Measurements from ENCODE around the gene ACSF2. TPM values are rescaled to one million over a fixed set of nuclear protein-coding genes. Genes with fewer than 3 reads are reported as not detected.

The ACSF2 gene
- total RNA-seq, 1 donor from 2014 or later, result 22.5 TPM

DNA sequence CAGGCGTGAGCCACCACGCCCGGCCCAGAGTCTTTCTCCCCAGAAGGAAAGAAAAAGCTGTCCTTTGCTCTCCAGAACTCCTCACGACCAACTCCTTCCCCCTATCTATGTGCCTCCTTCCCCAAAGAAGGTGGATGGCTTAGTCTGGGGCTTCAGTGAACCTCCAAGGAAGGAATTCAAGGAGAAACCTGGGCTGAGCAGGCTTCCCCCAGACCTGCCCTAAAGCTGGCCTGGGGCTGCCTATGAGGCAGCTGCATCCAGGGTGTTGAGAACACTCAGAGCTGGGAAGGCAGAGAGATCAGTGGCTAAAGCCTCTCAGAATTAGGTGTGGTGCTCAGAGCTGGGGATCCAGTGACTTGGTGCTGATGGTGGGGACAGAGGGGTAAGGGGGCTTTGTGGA lies 3.8 kb downstream of the ACSF2 start:
- intact Hi-C loops (cut with micrococcal nuclease), result no loop called here
- no peak for DNase-seq
- no peak for ATAC-seq

DNA sequence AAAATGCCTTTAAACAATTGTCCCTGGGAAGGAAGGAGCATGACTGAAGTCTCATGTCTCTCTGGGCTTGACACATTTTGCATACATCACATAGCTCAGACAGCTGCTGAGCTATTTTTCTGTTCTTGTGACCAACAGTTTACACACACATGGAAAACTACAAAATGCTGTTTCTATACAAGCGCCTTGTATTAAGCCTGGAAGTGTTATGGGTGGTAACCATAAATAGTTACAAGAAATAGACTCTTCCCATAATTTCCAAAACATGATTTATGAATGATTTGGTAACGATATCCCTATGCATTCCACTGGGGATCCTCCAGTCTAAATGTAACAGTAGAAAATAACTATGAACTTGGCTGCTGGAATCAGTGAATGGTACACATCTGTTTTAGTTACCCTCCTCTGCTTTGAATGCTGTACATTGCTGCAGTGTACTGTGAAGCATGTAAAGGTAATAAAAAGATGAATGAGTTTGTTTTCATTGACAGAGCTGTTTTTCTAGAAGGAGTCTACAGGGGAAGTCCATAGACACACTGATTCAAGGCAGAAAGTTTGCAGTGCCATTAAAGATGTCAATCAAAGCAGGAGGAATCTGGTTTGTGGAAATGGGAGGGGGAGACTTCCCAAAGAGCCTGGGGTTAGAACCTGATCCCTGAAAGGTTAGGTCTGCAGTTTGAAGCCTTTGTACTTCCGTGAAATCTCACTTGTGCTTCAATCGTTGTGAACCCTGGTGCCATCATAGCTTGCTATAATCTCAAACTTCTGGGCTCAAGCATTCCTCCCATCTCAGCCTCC lies 5.0 kb downstream of the ACSF2 start:
- intact Hi-C loops (cut with micrococcal nuclease), result no loop called here
- DNase-seq (no peak), ATAC-seq (no peak)

- ATAC-seq, result no peak
- DNase-seq, result no peak
- intact Hi-C loops (cut with micrococcal nuclease), result no loop called here
Measured at GRCh38 chr17:50432125-50432762, 6.2 kb downstream of the ACSF2 start.

- ATAC-seq (no peak), DNase-seq (no peak)
- intact Hi-C loops (cut with micrococcal nuclease), result no loop called here
Measured at GRCh38 chr17:50437409-50437808, 11.4 kb downstream of the ACSF2 start.

DNA sequence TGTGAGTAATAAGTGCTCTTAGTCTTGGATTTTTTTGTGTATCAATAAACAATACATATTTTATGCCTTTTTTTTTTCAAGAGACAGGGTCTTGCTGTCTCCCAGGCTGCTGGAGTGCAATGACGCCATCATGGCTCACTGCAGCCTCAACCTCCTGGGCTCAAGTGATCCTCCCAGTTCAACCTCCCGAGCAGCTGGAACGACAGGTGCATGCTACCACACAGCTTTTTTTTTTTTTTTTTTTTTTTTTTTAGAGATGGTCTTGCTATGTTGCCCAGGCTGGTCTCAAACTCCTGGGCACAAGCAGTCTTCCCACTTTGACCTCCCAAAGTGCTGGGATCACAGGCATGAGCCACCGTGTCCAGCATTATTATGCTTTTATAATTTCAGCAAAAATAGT lies 13.0 kb downstream of the ACSF2 start:
- intact Hi-C loops (cut with micrococcal nuclease), result no loop called here
- ATAC-seq, result no peak

GRCh38 chr17:50440172-50440837 lies 14.3 kb downstream of the ACSF2 start:
- ATAC-seq, result no peak
- no peak for DNase-seq
- intact Hi-C loops (cut with micrococcal nuclease), result no loop called here

More for the DNA sequence above, 13.0 kb downstream of the ACSF2 start:
- DNase-seq, result no peak

DNA sequence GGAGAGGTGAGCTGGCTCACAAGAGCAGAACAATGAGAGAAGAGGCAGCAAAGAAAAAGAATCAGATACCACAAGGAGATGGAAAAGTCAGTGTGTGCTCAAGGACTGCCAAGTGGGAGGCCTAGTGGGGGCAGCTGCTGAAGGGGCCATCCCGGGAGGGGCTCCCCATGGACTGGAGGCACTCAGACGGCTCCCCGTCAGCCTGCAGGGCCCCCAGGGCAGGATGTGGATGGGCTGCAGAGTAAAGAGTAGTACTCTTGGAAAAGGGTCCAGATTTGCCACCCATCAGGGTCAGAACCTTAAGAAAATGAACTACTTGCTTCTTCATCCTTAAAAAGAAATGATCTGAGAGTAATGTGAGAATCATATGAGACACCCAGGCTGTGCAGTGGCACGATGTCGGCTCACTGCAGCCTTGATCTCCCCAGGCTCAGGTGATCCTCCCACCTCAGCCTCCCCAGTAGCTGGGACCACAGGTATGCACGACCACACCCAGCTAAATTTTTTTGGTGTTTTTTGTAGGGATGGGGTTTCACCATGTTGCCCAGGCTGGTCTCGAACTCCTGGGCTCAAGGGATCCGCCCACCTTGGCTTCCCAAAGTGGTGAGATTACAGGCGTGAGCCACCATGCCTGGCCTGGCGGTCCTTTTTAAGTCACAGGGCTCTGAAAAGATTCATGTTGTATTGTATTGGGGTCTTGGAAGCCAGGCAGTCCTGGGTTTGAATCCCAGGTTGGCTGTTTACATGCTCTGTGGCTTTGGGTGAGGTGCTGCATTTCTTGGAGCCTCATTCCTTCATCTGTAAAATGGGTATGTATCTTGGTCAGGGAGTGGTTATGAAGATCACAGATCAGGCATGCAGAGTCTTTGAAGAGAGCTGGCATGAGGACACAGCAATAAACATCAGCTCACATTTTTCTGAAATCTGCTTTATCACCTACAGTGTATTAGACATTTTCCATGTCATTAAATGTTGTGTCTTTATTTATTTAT lies 15.1 kb downstream of the ACSF2 start:
- DNase-seq (no peak), ATAC-seq (no peak)
- intact Hi-C loops (cut with micrococcal nuclease), result no loop called here

GRCh38 chr17:50443505-50443974 lies 17.5 kb downstream of the ACSF2 start:
- DNase-seq, result no peak
- intact Hi-C loops (cut with micrococcal nuclease), result no loop called here
- ATAC-seq, result peak; percentile 72

GRCh38 chr17:50444841-50445715 lies 19.1 kb downstream of the ACSF2 start:
- intact Hi-C loops (cut with micrococcal nuclease), result no loop called here
- DNase-seq (no peak), ATAC-seq (no peak)

DNA sequence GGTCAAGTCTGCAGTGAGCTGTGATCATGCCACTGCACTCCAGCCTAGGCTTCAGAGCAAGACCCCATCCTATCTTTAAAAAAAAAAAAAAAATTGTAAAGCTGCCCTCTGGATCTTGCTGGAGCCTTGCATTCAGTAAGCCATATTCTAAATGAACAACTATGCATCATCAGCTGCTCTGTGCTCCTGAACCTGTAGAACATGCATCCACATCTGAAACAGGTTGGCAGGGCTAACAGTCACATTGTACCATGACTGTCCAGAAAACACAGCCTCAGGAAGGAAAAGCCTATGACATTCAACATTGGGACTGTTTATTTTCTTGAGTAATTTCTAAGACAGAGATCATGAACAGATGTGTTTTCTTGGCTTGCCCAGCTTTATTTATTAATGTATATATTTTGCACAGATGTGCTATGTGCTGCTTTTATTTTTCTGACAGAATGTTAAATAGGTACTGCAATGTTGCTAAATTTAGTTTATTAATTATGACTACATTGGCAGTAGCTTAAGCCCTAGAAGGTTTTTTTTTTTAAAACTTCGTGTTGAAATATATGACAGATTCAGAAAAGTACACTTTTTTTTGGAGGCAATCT lies 19.8 kb downstream of the ACSF2 start:
- intact Hi-C loops (cut with micrococcal nuclease), result no loop called here
- DNase-seq (no peak), ATAC-seq (no peak)

DNA sequence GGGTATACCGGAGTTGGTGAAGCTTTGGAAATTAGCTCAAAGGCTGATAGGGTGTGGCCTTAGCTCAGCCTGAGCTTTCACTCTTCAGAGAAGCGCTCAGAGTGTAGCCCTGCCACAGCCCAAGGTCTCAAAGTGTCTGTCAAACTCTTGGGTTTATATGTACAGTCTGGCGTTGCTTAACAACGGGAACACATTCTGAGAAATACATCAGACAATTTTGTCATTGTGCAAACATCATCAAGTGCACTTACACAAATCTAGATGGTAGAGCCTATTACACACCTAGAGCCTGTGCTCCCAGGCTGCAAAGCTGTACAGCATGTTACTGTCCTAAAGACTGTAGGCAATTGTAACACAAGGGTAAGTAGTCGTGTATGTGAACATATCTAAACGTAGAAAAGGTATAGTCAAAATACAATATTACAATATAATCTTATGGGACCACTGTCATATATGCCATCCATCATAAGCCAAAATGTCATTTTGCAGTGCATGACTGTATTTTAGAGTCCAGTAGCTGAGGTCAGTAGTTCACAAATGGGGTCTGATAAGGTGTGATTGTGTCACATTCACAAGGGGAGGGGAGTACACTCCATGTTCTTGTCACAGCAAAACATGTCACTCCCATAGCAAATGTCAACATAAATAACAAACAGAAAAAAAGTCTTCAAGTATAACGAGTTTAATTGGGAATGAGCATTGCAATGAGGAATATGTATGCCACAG lies 22.0 kb downstream of the ACSF2 start:
- intact Hi-C loops (cut with micrococcal nuclease), result no loop called here
- peak; percentile 56 for ATAC-seq

DNA sequence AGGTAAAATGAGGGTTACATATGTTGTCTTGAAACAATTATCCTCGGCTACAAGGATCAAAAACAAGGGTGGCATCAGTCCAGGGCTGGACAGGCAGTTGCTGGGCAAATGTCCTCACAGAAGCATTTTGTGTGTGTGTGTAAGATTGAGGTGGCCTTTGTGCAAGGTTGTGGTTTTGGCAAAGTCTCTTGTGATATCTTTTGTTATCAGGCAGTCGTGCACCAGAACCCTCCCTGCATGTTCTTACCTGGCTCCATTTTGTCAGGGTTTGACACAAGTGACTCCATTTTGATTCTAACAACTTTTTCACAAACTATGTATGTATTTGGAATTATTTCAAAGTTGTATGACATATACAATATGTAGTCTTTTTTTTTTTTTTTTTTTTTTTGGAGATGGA lies 22.6 kb downstream of the ACSF2 start:
- intact Hi-C loops (cut with micrococcal nuclease), result no loop called here
- ATAC-seq (no peak), DNase-seq (no peak)

More for the DNA sequence above, 22.0 kb downstream of the ACSF2 start:
- no peak for DNase-seq

GRCh38 chr17:50451943-50452629 lies 26.1 kb downstream of the ACSF2 start:
- intact Hi-C loops (cut with micrococcal nuclease), result no loop called here
- ATAC-seq, result no peak
- DNase-seq, result no peak

DNA sequence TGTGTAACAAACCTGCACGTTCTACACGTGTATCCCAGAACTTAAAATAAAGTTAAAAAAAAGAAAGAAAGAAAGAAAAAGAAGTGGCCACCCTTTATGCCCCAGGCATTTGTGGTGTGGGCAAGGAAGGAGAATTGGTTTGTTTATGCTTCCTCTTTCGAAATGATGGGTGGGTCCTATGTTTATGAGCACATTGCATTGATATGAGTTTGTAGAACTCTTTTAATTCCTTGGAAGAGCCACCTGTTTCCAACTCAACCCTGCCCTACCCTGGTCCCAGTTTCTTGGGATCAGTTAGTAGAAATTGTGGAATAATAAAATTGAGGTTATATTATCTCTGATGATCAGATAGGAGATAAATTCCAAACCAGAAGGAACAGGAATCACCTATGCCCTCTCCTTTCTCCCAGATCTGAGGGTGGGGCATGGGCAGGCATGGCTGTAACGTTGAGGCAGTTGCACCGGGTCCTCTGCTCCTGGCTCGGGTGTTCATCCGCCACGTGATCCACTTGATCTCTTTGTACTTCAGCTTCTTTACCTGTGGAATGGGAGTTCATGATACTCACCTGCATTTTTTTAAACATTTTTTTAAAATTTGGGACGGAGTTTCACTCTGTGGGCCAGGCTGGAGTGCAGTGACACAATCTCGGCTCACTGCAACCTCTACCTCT lies 26.7 kb downstream of the ACSF2 start:
- ATAC-seq (no peak), DNase-seq (no peak)
- intact Hi-C loops (cut with micrococcal nuclease), result no loop called here

GRCh38 chr17:50453901-50454300 lies 27.9 kb downstream of the ACSF2 start:
- intact Hi-C loops (cut with micrococcal nuclease), result no loop called here
- ATAC-seq, result no peak
- no peak for DNase-seq

DNA sequence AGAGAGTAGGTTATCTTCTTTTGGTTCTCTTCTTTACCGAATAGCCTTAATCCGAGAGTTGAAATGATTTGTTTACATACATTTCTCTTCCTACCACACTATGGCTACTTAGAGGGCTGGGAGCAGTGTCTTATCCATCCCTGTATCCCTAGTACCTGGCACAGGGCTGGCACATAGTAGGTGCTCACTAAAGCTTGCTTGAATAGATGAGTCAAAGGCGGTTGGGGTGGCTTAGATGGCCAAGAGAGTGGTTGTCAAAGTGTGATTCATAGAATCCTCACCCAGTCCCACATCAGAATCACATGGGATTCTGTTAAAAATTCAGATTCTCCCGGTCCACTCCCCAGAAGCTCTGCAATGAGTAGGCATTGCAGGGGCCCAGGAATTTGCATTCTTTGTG lies 31.6 kb downstream of the ACSF2 start:
- ATAC-seq (no peak), DNase-seq (no peak)
- intact Hi-C loops (cut with micrococcal nuclease), result no loop called here
